Measurements from ENCODE around the gene MAT2B. TPM values are rescaled to one million over a fixed set of nuclear protein-coding genes. Genes with fewer than 3 reads are reported as not detected.

The MAT2B gene
- total RNA-seq, 1 donor from 2014 or later, result 61.7 TPM

GRCh38 chr5:163509291-163509951 is 4.0 kb downstream of the MAT2B start:
- DNase-seq (no peak), ATAC-seq (no peak)
- no peak for TF ChIP-seq CTCF (IDR thresholded peaks at IDR 0.05)
- intact Hi-C loops (cut with DNase I), result no loop called here
- H3K9me3 ChIP-seq, result no peaks in the 10 kb centered on the region
- peaks cover 29% of the 10 kb centered on the region for H3K36me3 ChIP-seq
- H3K27ac ChIP-seq, result peak overlapping the region; percentile 8
- no peaks in the 10 kb centered on the region for H3K27me3 ChIP-seq
- H3K4me3 ChIP-seq, result peak overlapping the region; percentile 25
- H3K4me1 ChIP-seq, result peaks cover 29% of the 10 kb centered on the region

GRCh38 chr5:163512526-163512925 is 7.1 kb downstream of the MAT2B start:
- no peak overlapping the region for H3K27ac ChIP-seq
- H3K4me1 ChIP-seq, result peaks cover 29% of the 10 kb centered on the region
- no peak for TF ChIP-seq CTCF (IDR thresholded peaks at IDR 0.05)
- H3K4me3 ChIP-seq, result no peak overlapping the region
- ATAC-seq (no peak), DNase-seq (no peak)
- H3K9me3 ChIP-seq, result no peaks in the 10 kb centered on the region
- peaks cover 60% of the 10 kb centered on the region for H3K36me3 ChIP-seq
- H3K27me3 ChIP-seq, result no peaks in the 10 kb centered on the region
- intact Hi-C loops (cut with DNase I), result no loop called here

- DNase-seq (no peak), ATAC-seq (no peak)
- no peak overlapping the region for H3K4me3 ChIP-seq
- no peak for TF ChIP-seq CTCF (IDR thresholded peaks at IDR 0.05)
- intact Hi-C loops (cut with DNase I), result no loop called here
- H3K9me3 ChIP-seq, result no peaks in the 10 kb centered on the region
- no peak overlapping the region for H3K27ac ChIP-seq
- H3K36me3 ChIP-seq, result peaks cover 9% of the 10 kb centered on the region
- H3K27me3 ChIP-seq, result no peaks in the 10 kb centered on the region
- no peaks in the 10 kb centered on the region for H3K4me1 ChIP-seq
Measured at GRCh38 chr5:163525096-163525495, 19.7 kb downstream of the MAT2B start.

GRCh38 chr5:163529698-163530097 is 24.3 kb downstream of the MAT2B start:
- TF ChIP-seq CTCF (IDR thresholded peaks at IDR 0.05), result no peak
- no peak overlapping the region for H3K4me3 ChIP-seq
- no peaks in the 10 kb centered on the region for H3K4me1 ChIP-seq
- DNase-seq (no peak), ATAC-seq (no peak)
- H3K27me3 ChIP-seq, result no peaks in the 10 kb centered on the region
- no peaks in the 10 kb centered on the region for H3K9me3 ChIP-seq
- H3K27ac ChIP-seq, result no peak overlapping the region
- H3K36me3 ChIP-seq, result no peaks in the 10 kb centered on the region
- intact Hi-C loops (cut with DNase I), result no loop called here

GRCh38 chr5:163531272-163531671 is 25.9 kb downstream of the MAT2B start:
- no peak for TF ChIP-seq CTCF (IDR thresholded peaks at IDR 0.05)
- DNase-seq (no peak), ATAC-seq (no peak)
- Histone ChIP-seq H3K4me1 (no peaks in the 10 kb centered on the region), H3K9me3 (no peaks in the 10 kb centered on the region), H3K27ac (no peak overlapping the region), H3K4me3 (no peak overlapping the region), H3K27me3 (no peaks in the 10 kb centered on the region), H3K36me3 (no peaks in the 10 kb centered on the region)
- intact Hi-C loops (cut with DNase I), result no loop called here

Measured in upper lobe of right lung (tissue), 1 donor.